ENCODE results near the gene PRICKLE1.

- TF ChIP-seq PTBP1 (IDR thresholded peaks at IDR 0.05; ENCODE audit: low read depth, low read length, poor library complexity, severe bottlenecking) = no peak
- TF ChIP-seq SYNCRIP (IDR thresholded peaks at IDR 0.05; ENCODE audit: insufficient read depth, low read depth, low read length) = no peak
- no peak for TF ChIP-seq ZNF350 (CRISPR knock-in tag; IDR thresholded peaks at IDR 0.05; ENCODE audit: borderline replicate concordance, low read depth)
- TF ChIP-seq, protein P1, sequence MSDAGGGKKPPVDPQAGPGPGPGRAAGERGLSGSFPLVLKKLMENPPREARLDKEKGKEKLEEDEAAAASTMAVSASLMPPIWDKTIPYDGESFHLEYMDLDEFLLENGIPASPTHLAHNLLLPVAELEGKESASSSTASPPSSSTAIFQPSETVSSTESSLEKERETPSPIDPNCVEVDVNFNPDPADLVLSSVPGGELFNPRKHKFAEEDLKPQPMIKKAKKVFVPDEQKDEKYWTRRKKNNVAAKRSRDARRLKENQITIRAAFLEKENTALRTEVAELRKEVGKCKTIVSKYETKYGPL (CRISPR knock-in tag; IDR thresholded peaks at IDR 0.05) = no peak
- no peak for TF ChIP-seq NFE2L2 (IDR thresholded peaks at IDR 0.05; ENCODE audit: low read length)
- TF ChIP-seq SMAD1 (CRISPR knock-in tag; IDR thresholded peaks at IDR 0.05; ENCODE audit: borderline replicate concordance, low read depth) = no peak
- TF ChIP-seq ZNF512 (CRISPR knock-in tag; IDR thresholded peaks at IDR 0.05) = no peak
- TF ChIP-seq TCF7L2 (IDR thresholded peaks at IDR 0.05; ENCODE audit: low read depth, low read length) = no peak
- no peak for TF ChIP-seq POLR2A (IDR thresholded peaks at IDR 0.05; ENCODE audit: insufficient read depth in 1 of 2, low read depth in 2 of 2, low read length in 2 of 2)
- TF ChIP-seq, protein P2, sequence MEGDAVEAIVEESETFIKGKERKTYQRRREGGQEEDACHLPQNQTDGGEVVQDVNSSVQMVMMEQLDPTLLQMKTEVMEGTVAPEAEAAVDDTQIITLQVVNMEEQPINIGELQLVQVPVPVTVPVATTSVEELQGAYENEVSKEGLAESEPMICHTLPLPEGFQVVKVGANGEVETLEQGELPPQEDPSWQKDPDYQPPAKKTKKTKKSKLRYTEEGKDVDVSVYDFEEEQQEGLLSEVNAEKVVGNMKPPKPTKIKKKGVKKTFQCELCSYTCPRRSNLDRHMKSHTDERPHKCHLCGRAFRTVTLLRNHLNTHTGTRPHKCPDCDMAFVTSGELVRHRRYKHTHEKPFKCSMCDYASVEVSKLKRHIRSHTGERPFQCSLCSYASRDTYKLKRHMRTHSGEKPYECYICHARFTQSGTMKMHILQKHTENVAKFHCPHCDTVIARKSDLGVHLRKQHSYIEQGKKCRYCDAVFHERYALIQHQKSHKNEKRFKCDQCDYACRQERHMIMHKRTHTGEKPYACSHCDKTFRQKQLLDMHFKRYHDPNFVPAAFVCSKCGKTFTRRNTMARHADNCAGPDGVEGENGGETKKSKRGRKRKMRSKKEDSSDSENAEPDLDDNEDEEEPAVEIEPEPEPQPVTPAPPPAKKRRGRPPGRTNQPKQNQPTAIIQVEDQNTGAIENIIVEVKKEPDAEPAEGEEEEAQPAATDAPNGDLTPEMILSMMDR (CRISPR knock-in tag; IDR thresholded peaks at IDR 0.05) = no peak
Measured at GRCh38 chr12:42638697-42639096, 49.2 kb upstream of the PRICKLE1 start.
